GM18499 (cell line): Measurements from ENCODE around the gene CARD9.
"Not testable (repeated sequence)": the region's sequence is repeated elsewhere in the genome, so short reads cannot be mapped to it uniquely, and the experiment has no call there.

Source experiments
- ATAC-seq: cut with Tn5 transposase; IDR thresholded peaks from one replicate; pipeline ENCODE4 v1.9.1; 2021; ENCODE audit warnings: moderate number of reproducible peaks; ENCODE audit not compliant: insufficient read depth, unreplicated experiment

The CARD9 gene, protein sequence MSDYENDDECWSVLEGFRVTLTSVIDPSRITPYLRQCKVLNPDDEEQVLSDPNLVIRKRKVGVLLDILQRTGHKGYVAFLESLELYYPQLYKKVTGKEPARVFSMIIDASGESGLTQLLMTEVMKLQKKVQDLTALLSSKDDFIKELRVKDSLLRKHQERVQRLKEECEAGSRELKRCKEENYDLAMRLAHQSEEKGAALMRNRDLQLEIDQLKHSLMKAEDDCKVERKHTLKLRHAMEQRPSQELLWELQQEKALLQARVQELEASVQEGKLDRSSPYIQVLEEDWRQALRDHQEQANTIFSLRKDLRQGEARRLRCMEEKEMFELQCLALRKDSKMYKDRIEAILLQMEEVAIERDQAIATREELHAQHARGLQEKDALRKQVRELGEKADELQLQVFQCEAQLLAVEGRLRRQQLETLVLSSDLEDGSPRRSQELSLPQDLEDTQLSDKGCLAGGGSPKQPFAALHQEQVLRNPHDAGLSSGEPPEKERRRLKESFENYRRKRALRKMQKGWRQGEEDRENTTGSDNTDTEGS

DNA sequence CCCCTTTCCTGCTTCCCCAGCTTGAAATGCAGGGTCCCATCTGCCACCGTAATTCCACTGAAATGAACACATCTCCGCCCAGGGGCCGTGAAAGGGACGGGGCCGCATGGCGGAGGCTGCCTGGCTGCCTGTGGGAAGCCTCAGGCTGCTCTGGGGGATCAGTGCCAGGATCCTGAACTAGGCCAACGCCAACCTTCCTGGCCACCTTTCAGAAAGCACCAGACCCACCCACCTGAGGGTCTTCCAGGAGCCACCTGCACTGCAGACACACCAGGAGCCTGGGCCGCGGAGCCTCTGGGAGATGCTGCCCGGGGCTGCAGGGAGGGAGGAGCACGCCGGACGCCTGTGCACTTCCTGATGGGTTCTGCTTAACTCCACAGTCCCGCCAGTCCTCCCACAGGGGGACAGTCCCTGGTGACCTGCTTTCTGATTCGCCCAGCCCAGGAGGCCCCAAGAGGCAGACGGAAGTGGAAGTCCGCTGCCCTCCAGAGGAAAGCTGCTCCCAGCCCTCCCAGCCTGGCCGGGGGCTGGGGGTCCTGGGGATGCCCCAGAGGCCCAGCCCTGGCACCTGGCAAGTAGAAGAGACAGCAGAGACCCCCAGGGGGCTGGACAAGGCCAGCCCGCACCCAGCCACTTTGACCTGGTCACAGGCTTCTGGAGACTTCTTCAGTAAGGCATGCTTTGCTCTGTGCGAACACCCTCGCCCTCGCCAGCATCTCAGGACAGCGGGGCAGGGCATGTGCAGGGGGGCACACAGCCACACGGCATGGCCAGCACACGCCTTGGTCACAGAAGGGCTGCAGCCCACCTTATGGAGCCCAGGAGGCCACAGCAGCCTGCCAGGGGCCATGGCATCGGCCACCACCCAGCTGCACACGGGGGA is at the start of gene CARD9:
TSS of gene CARD9 (minus strand) at position 370 of the 883 bp plus-strand sequence. CDS start 1,591 bp downstream, outside the sequence.
- ATAC-seq = no peak

GRCh38 chr9:136422876-136423275 is 49.4 kb upstream of the CARD9 start:
- ATAC-seq = no peak

DNA sequence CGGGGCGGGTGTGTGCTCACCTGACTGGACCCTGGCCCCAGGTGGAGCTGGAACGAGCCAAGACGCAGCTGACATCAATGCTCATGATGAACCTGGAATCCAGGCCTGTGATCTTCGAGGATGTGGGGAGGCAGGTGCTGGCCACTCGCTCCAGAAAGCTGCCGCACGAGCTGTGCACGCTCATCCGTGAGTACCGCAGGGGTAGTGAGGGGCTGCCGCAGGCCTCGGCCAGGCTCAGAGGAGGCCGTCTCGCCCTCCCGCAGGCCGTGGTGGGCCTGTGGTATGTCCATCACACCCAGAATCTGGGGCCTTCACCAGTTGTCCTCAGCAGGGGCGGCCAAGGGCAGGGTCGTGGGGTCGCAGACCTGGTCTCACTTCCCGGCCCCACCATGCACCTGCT is 48.3 kb upstream of the CARD9 start:
- ATAC-seq = no peak

DNA sequence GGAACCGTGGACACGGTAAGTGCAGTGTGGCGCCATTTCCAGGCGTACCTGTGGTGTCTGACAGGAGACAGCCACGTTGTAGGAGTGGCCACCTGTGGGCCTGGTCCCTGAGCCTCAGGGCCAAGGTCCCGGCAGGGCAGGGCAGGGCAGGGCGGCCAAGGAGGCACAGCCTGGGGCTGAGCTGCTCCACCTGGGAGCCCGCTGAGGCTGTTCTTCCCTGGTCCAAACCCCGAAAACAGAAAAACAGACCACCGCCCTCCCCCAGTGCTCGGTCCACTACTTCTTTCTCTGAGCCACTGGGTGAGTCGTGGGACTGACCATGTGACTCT is 45.6 kb upstream of the CARD9 start:
- ATAC-seq = no peak

- ATAC-seq = no peak
These were observed 45.0 kb upstream of the CARD9 start for GRCh38 chr9:136418182-136419091.

GRCh38 chr9:136416914-136417313 is 43.4 kb upstream of the CARD9 start:
- ATAC-seq = no peak

DNA sequence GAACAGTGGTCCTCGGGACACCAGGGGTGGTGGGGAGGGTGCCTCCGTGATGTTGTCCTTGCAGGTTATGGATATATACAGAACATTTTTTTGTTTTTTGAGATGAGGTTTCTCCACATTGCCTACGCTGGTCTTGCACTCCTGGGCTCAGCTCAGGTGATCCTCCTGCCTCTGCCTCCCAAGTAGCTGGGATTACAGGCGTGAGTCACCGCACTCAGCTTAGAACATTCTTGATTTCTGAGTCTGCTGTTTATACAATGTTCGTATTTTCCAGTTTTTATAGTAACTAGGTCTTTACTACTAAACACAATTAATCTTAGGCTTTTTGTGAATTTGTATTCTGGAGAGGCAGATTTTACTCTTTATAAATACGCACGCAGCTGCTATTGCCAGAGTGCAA is 43.0 kb upstream of the CARD9 start:
- ATAC-seq = no peak

DNA sequence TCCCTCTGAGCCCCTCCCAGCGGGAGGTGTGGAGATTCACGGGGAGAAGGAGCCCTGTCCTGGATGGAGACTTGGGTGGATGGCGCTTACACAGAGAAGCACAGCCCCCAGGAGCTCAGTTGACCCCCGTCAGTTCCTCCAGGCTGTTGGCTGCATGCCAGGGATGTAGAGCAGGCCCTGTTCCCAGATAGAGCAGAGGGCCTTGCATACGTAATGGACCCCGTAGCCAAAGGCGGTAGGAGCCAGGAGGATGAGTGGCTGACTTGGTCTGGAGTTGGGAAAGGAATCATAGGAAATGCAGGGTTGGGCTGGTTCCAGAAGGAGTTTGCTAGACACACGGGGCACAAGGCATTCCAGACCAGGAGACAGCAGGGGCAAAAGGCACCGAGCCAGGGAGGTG is 39.5 kb upstream of the CARD9 start:
- no peak for ATAC-seq

DNA sequence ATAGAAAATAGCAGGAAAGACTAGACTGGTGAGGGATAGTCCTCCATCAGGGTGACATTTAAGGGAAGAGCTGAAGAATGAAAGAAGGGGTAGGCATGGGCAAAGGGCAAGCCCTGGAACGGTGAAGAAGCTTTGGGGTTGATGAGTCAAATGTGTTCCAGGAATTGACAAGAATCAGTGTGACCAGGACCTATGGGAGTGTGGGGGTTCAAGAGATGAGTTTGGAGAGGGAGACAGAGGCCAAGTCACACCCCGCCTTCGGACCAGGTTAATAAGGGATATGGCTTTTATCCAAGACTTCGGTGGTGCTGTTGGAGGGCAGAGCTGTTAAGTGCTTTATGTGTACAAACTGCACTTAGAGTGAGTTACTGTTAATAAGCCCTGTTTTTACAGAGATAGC is 37.9 kb upstream of the CARD9 start:
- ATAC-seq = no peak

GRCh38 chr9:136410500-136411287 is 37.2 kb upstream of the CARD9 start, which contains the start of the genes ENTR1 and PMPCA:
TSS of gene ENTR1 (minus strand) at chr9:136410614. CDS start at chr9:136410397, 217 bp downstream.
TSS of gene PMPCA (plus strand) at chr9:136410658. CDS start at chr9:136410669, 11 bp downstream.
- ATAC-seq = no peak

- ATAC-seq = no peak
These were observed 36.3 kb upstream of the CARD9 start for GRCh38 chr9:136409557-136410455.

- ATAC-seq = no peak
These were observed 34.4 kb upstream of the CARD9 start for GRCh38 chr9:136407911-136408310.

GRCh38 chr9:136407061-136407460 is 33.6 kb upstream of the CARD9 start:
- not testable (repeated sequence) for ATAC-seq

DNA sequence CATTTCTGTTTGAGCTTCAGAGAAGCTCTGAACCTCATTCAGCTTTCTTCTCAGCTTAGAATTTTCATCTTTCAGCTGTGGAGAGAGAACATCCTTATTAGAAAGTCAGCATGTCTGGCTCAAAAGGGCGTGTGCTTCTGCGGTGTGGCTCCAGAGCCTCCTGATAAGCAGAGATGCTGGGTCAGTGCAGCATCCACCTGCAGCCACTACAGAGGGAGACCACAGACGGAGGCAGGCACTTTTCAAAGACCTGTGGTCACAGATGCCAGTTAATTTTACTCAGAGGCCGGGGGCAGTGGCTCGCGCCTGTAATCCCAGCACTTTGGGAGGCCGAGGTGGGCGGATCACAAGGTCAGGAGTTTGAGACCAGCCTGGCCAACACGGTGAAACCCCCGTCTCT is 32.4 kb upstream of the CARD9 start:
- not testable (repeated sequence) for ATAC-seq

DNA sequence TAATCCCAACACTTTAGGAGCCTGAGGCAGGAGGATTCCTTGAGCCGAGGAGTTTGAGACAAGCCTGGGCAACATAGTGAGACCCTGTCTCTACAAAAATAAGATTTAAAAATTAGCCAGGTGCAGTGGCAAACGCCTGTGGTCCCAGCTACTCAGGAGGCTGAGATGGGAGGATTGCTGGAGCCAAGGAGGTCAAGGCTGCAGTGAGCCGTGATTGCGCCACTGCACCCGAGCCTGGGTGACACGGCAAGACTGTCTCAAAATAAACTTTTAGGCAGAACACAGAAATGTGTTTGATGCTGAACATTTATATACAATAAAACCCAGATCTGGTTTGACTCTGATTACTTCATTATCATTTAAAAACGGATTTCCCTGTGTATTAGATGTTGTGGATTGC is 32.0 kb upstream of the CARD9 start:
- ATAC-seq = no peak

- no peak for ATAC-seq
These were observed 31.3 kb upstream of the CARD9 start for GRCh38 chr9:136404801-136405136.

- ATAC-seq = no peak
These were observed 30.7 kb upstream of the CARD9 start for GRCh38 chr9:136403915-136404800.
